NCI-H510A treated with DMSO at 0.1 percent for 48 hours (cell line): ENCODE data around the gene RGS10.
"Not testable (repeated sequence)": the region's sequence is repeated elsewhere in the genome, so short reads cannot be mapped to it uniquely, and the experiment has no call there.

ENCODE experiments used
- DNase-seq: peaks from one replicate; lab custom pipeline; 2025; lab: John Stamatoyannopoulos, UW

Gene RGS10

GRCh38 chr10:119542357-119542987, at the start of gene RGS10:
RGS10 (minus strand) TSS chr10:119542719; CDS start chr10:119542638, 81 bp downstream.
- DNase-seq: peak; percentile 66

- DNase-seq: no peak
These were observed 45.6 kb upstream of the RGS10 start for GRCh38 chr10:119588071-119588470.

GRCh38 chr10:119578355-119578754, 35.8 kb upstream of the RGS10 start:
- DNase-seq: no peak

GRCh38 chr10:119575991-119576390, 33.5 kb upstream of the RGS10 start:
- DNase-seq: no peak

GRCh38 chr10:119575506-119575905, 33.0 kb upstream of the RGS10 start:
- DNase-seq: no peak

GRCh38 chr10:119567978-119568377, 25.5 kb upstream of the RGS10 start:
- DNase-seq: no peak

- DNase-seq: no peak
These were observed 19.6 kb upstream of the RGS10 start for GRCh38 chr10:119562097-119562496.

- DNase-seq: not testable (repeated sequence)
These were observed 17.0 kb upstream of the RGS10 start for GRCh38 chr10:119559511-119559910.

GRCh38 chr10:119556081-119556480, 13.6 kb upstream of the RGS10 start:
- DNase-seq: not testable (repeated sequence)

- DNase-seq: no peak
These were observed 12.8 kb upstream of the RGS10 start for GRCh38 chr10:119555178-119555784.

- DNase-seq: no peak
These were observed 8.3 kb upstream of the RGS10 start for GRCh38 chr10:119550827-119551226.

GRCh38 chr10:119549247-119549999, 6.9 kb upstream of the RGS10 start:
- DNase-seq: no peak

- no peak for DNase-seq
These were observed 3.5 kb upstream of the RGS10 start for GRCh38 chr10:119546009-119546408.

GRCh38 chr10:119545310-119545709, 2.8 kb upstream of the RGS10 start:
- DNase-seq: no peak

GRCh38 chr10:119543814-119544642, 1.5 kb upstream of the RGS10 start:
- DNase-seq: no peak

- peak; percentile 61 for DNase-seq
These were observed 682 bp upstream of the RGS10 start for GRCh38 chr10:119542988-119543813.

- DNase-seq: no peak
These were observed 811 bp downstream of the RGS10 start for GRCh38 chr10:119541459-119542356.

- no peak for DNase-seq
These were observed 1.5 kb downstream of the RGS10 start for GRCh38 chr10:119541046-119541445.

- DNase-seq: no peak
These were observed 2.5 kb downstream of the RGS10 start for GRCh38 chr10:119540038-119540437.

- no peak for DNase-seq
These were observed 3.1 kb downstream of the RGS10 start for GRCh38 chr10:119539359-119539825.
